ENCODE data around the gene KLHDC8A. TPM values are rescaled to one million over a fixed set of nuclear protein-coding genes. Genes with fewer than 3 reads are reported as not detected.

The KLHDC8A gene
- total RNA-seq, 3 donors from 2014 or later: 0.17 to 1.8 (median 0.78) TPM

- no peak for TF ChIP-seq CTCF (IDR thresholded peaks at IDR 0.05)
- H3K36me3 ChIP-seq (ENCODE audit: low read depth): no peaks in the 10 kb centered on the region
- intact Hi-C loops (cut with DNase I, micrococcal nuclease): no loop called here
- peaks cover 13% of the 10 kb centered on the region for H3K4me1 ChIP-seq (ENCODE audit: low read depth)
- no peak for DNase-seq
- H3K9me3 ChIP-seq: no peaks in the 10 kb centered on the region
- H3K4me3 ChIP-seq: no peak overlapping the region
- no peak for ATAC-seq
Observed at GRCh38 chr1:205358579-205358978, 1.9 kb upstream of the KLHDC8A start.

GRCh38 chr1:205357567-205357966 is 845 bp upstream of the KLHDC8A start:
- Histone ChIP-seq H3K4me1 (ENCODE audit: low read depth) (peaks cover 13% of the 10 kb centered on the region), H3K9me3 (no peaks in the 10 kb centered on the region), H3K36me3 (ENCODE audit: low read depth) (no peaks in the 10 kb centered on the region), H3K4me3 (no peak overlapping the region)
- peak; percentile 6 for ATAC-seq
- no peak for DNase-seq
- intact Hi-C loops (cut with DNase I, micrococcal nuclease): no loop called here
- TF ChIP-seq CTCF (IDR thresholded peaks at IDR 0.05): no peak

GRCh38 chr1:205355075-205355453 is 1.7 kb downstream of the KLHDC8A start:
- Histone ChIP-seq H3K36me3 (ENCODE audit: low read depth) (no peaks in the 10 kb centered on the region), H3K9me3 (no peaks in the 10 kb centered on the region), H3K4me3 (no peak overlapping the region), H3K4me1 (ENCODE audit: low read depth) (peaks cover 13% of the 10 kb centered on the region)
- intact Hi-C loops (cut with DNase I, micrococcal nuclease): no loop called here
- peak; percentile 81 to 93 (median 86) for DNase-seq
- peak; percentile 91 for ATAC-seq
- TF ChIP-seq CTCF (IDR thresholded peaks at IDR 0.05): no peak

GRCh38 chr1:205354259-205355074 is 2.3 kb downstream of the KLHDC8A start:
- DNase-seq: peak in 1 of 3 donors; percentile 83
- peak; percentile 78 for TF ChIP-seq CTCF (IDR thresholded peaks at IDR 0.05)
- H3K9me3 ChIP-seq: no peaks in the 10 kb centered on the region
- intact Hi-C loops (cut with DNase I, micrococcal nuclease): loop anchor here in 1 of 2 donors (5.0 kb wide), 1 partner anchor 133 kb away; no protein-coding TSS in a partner anchor
- peaks cover 13% of the 10 kb centered on the region for H3K4me1 ChIP-seq (ENCODE audit: low read depth)
- ATAC-seq: peak; percentile 40
- no peak overlapping the region for H3K4me3 ChIP-seq
- H3K36me3 ChIP-seq (ENCODE audit: low read depth): no peaks in the 10 kb centered on the region

GRCh38 chr1:205353612-205354011 is 3.1 kb downstream of the KLHDC8A start:
- no peak for ATAC-seq

More at GRCh38 chr1:205353612-205354011, 3.1 kb downstream of the KLHDC8A start:
- no peak for TF ChIP-seq CTCF (IDR thresholded peaks at IDR 0.05)
- intact Hi-C loops (cut with DNase I, micrococcal nuclease): loop anchor here in 1 of 2 donors (5.0 kb wide), 1 partner anchor 134 kb away; no protein-coding TSS in a partner anchor
- H3K36me3 ChIP-seq (ENCODE audit: low read depth): no peaks in the 10 kb centered on the region
- no peaks in the 10 kb centered on the region for H3K9me3 ChIP-seq
- no peak overlapping the region for H3K4me3 ChIP-seq
- peaks cover 13% of the 10 kb centered on the region for H3K4me1 ChIP-seq (ENCODE audit: low read depth)
- no peak for DNase-seq
